ENCODE measurements around the gene CNN2.

CNN2 gene

DNA sequence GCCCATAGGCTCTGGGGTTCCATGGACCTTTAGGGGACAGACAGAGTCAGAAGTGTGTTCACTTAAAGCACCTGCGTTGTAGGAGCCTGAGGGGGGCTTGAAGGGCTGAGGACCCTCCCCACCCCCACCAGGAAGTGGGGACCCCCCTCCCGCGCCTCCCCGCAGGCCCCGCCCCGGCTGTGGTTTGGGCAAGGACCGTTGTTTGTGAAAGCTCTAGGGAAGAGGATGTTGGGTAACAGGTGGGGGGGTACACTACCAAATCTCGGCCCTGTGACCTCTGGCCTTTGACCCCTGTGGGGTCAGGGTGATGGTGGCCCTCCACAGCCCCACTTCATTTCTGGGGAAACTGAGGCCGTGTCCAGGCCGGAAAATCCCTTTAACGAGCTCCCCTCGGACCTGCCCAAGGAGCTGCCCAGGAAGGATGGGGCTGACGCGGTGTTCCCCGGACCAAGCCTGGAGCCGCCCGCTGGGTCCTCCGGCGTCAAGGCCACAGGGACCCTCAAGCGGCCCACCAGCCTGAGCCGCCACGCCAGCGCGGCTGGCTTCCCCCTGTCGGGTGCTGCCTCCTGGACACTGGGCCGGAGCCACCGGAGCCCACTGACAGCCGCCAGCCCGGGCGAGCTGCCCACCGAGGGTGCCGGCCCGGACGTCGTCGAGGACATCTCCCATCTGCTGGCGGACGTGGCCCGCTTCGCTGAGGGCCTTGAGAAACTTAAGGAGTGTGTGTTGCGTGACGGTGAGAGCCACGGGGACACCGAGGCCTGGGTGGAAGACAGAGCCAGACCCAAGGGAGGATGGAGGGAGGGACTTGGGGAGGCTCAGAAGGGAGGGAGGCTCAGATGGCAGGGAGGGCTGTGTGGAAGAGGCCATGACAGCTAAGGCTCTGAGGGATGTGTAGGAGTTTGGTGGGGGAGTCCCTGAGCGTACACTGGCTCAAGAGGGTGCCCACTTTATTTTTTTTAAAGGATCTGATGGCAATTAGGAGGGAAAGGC, 41.9 kb downstream of the CNN2 start:
- DNase-seq: no peak

DNA sequence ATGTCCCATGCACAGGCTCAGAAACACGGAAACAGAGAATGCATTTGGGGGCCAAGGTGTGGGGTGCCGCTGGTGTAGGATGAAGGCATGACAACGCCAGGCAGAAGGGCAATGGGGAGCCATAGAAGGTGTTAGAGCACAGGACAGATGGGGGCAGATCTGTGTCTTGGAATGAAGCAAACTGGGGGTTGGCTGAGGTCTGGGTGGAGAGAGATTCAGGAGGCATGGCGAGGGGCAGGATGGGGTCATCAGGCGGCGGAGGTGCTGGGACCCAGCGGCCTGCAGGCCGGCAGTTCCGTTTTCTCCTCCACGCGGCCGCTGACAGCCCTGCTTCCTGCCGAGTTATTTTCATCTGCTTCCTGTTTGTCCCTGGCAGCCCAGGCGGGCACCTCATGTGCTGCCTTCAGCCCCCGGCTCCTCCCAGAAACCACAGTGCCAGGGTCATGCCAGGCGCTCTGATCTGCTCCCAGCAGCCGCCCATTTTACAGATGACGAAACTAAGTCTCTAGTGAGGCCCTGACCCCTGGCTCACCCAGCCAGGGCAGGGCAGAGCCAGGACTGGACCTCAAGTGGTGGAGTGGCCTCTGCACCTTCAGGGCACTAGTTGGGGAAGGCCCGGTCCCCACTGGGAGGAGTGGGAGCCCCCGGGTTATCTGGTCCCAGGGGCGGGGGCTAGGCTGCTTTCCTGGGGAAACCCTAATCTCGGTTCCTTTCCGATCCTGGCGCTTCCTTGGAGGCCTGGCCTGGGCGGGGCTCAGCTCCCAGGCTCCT, 42.8 kb downstream of the CNN2 start:
- no peak for DNase-seq

DNA sequence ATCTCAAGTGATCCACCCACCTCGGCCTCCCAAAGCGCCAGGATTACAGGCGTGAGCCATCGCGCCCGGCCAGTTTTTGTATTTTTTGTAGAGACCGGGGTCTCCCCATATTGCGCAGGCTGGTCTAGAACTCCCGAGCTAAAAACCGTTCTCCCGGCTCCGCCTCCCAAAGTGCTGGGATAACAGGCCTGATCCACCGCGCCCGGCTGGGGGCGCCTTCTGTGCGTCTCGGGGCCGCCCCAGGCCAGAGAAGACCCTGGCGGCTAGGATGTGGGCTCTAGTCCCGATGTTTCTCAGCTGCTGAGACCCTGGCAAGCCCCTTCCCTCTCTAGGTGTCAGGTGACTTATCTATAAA, 44.1 kb downstream of the CNN2 start:
- DNase-seq: no peak

DNA sequence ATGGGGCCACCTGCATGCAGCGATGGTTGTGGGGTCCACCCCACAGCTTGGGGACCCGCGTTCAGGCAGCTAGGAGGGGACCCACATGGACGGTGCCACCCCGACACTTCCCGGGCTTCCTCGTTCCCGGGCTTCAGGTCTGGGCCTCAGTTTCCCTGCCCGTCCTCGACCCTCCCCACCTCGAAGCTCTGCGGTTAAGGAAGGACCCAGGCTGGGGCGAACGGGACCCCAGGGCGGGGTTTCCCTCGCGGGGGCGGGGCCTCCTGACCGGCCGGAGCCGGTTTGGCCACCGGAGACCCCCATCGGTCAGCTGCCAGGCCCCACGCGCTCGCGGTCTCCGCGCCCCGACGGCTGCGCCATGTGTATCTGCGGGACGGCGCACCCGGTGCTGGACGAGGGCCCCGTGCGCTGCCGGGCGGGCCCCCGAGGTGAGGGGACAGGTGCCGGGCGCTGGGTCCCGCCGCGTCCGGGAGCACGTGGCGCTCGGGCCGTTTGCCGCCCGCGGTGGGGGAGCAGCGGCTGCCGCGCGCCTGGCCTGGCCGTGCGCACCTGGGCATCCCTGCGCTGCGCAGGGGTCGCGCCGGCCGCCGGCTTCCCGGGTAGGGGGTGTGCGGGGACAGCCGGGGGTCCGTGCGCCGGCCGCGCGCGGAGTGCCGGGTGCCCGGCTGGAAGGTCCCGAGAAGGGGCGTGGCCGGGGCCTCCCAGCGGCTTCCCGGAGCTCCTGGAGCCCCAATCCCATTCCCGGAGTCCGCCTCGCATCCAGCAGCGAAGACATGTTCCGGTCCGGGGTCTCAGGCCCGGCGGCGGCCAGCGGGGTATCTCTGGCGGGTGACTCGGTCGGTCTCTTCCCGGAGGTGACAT, 44.8 kb downstream of the CNN2 start:
- DNase-seq: no peak

DNA sequence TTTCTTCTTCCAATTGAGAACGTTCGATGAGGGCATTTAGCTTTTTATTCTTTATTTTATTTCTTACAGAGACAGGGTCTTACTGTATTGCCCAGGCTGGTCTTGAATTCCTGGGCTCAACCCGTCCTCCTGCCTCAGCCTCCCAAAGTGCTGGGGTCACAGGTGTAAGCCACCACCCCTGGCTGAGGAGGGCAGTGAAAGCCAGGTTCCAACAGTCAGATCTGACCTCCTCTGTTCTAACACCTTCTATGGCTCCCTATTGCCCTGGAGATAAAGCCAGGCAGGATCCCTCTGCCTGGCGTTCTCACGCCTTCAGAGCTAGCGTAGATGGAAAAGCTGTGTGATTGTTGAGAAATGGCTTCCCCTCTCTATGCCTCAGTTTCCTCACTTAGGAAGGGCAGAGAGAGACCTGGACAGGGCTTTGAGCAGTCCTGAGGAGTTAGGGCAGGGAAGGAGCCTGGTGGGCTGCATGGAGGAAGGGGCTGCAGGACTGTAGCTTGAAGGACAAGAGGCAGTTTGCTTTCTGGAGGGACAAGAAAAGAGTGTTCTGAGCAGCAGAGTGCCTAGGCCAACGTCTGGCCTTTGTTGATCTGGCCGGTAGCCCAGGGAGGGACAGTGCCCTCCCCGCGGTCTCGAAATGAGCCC, 46.1 kb downstream of the CNN2 start:
- no peak for DNase-seq

DNA sequence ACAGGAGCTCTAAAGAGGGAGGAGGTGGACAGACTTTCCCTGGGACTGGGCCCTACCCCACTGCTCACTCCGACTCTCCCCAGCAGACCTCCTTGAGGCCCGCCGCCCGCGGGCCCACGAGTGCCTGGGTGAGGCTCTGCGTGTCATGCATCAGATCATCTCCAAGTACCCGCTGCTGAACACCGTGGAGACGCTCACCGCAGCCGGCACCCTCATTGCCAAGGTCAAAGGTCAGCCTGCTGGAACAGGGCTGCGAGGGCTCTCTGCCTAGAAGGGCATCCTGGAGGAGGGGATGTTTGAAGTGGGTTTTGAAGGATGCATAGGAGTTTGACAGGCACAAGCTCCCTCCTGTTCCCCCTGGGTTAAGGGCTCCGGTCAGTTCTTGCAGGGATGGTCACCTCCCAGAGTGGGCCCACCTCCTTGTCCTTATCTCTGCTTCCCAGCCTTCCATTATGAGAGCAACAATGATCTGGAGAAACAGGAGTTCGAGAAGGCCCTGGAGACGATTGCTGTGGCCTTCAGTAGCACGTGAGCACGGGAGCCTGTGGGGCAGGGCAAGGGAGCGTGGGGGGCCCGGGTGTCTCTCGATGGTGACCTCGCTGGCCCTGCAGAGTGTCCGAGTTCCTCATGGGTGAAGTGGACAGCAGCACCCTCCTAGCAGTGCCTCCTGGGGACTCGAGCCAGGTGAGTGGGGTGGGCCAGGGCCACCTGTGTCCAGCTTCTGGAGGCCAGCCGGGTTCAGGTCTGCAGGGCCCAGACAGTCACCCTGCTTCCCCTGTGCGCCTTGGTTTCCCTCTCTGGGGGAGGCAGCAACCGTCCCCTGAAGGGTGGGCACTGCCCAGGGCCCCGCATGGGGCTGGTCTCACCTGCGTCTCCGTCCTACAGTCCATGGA, 46.9 kb downstream of the CNN2 start:
- no peak for DNase-seq

DNA sequence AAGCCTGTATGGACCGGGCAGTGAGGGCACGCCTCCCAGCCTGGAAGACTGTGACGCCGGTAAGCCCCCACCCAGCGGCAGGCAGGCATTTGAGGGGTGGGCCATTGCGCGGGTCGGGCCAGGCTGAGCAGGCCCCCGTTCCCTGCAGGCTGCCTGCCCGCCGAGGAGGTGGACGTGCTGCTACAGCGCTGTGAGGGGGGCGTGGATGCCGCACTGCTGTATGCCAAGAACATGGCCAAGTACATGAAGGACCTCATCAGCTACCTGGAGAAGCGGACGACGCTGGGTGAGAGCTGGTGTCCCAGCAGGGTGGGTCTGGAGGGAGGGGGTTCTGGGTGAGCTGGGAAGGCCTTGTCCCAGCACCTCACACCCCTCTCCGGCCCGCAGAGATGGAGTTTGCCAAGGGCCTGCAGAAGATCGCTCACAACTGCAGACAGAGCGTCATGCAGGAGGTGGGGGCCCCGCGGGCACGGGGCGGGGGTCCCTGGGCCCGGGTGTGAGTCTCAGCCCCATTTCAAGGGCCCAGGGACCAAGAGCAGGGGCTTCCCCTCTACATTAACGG, 47.6 kb downstream of the CNN2 start:
- DNase-seq: no peak

DNA sequence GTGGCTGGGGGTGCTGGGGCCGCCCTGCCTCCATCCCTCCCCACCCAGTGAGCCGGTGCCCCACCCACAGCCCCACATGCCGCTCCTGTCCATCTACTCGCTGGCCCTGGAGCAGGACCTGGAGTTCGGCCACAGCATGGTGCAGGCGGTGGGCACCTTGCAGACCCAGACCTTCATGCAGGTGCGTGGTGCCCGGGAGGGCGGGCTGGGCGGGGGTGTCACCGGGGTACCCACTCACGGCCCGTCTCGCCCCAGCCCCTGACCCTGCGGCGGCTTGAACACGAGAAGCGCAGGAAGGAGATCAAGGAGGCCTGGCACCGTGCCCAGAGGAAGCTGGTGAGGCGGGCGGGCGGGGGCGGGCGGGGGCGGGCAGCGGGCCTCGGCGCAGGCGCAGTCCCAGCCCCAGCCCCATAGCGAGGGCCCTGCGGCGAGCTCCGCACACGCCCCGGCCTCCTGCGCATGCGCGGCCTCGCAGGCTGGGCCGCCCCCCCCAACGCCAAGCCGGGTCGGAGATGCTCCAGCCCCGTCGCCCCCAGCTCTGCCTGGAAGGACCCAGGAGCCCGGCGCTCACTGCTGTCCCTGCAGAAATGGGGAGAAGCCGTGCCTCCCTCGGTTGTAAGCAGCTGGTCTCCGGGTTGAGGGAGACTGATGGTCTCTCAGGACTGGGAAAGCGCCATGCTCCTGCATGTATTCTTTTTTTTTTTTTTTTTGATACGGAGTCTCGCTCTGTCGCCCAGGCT, 48.3 kb downstream of the CNN2 start:
- peak; percentile 52 to 85 for DNase-seq

DNA sequence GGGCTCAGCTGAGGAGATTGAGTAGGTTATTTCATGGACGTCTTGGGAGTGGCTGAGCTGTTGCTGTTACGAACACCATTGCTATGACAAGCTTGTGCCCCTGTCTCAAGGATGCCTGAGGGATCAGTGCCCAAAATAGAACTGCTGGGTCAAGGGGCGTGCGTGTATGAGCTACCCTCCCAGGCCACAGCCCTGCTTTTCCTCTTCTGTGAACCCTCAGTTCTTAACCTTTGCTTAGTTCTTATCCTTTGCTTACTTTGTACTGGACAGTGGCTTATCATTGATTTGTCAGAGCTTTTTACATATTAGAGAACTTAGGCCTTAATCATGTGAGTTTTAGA, 49.6 kb downstream of the CNN2 start:
- no peak for DNase-seq

DNA sequence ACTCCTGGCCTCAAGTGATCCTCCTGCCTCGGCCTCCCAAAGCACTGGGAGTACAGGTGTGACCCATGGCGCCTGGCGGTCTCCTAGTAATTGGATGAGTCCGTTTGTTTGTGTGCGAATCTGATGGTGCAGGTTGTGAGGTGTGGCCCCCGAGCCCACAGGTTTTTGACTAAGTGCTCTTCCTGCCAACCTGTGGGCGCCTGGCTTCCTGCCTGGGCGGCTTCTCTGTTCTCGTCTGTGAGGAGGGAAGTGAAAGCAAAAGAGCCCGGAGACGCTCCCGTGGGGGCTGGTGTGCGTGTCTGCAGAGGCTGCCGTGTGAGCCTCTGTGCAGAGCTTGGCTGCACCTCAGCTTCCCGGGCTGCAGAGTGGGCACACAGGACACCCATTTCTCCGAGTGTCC, 50.5 kb downstream of the CNN2 start:
- DNase-seq: no peak

DNA sequence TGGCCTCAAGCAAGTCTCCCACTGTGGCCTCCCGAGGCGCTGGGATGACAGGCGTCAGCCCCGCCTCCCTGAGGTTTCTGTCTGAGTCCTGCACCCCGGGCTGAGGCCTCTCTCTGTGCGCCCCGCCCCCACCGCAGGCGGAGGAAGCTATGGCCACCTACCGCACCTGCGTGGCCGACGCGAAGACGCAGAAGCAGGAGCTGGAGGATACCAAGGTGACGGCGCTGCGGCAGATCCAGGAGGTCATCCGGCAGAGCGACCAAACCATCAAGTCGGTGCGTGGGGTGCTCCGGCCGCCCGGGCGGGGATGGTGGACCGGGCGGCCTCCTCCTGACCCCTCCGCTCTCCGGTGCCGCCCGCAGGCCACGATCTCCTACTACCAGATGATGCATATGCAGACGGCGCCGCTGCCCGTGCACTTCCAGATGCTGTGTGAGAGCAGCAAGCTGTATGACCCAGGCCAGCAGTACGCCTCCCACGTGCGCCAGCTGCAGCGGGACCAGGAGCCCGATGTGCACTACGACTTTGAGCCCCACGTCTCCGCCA, 53.2 kb downstream of the CNN2 start:
- no peak for DNase-seq

DNA sequence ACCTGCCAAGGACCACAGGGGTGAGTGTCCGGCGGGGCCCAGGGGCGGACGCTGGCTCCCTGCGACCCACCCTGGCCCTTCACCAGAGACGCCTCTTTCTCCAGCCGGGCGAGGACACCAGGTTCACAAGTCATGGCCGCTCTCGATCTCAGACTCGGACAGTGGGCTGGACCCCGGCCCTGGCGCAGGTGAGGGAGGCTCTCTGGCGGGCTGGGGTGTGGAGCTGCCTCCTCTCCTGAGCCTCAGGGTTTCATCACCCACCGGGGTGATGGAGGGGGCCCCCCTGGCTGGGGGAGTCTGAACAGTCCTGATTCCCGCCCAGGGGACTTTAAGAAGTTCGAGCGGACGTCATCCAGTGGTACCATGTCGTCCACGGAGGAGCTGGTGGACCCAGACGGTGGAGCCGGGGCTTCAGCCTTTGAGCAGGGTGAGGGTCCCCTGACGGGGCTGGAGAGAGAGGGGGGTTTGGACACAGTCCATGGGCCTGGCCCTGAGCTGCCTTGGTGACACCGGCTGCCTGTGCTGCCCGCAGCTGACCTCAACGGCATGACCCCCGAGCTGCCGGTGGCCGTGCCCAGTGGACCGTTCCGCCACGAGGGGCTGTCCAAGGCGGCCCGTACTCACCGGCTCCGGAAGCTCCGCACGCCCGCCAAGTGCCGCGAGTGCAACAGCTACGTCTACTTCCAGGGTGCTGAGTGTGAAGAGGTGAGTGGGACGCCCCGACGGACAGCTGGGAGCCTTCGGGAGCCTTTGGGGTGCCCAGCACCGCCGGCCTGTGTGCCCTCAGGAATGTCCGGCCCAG, 54.2 kb downstream of the CNN2 start:
- DNase-seq: no peak

DNA sequence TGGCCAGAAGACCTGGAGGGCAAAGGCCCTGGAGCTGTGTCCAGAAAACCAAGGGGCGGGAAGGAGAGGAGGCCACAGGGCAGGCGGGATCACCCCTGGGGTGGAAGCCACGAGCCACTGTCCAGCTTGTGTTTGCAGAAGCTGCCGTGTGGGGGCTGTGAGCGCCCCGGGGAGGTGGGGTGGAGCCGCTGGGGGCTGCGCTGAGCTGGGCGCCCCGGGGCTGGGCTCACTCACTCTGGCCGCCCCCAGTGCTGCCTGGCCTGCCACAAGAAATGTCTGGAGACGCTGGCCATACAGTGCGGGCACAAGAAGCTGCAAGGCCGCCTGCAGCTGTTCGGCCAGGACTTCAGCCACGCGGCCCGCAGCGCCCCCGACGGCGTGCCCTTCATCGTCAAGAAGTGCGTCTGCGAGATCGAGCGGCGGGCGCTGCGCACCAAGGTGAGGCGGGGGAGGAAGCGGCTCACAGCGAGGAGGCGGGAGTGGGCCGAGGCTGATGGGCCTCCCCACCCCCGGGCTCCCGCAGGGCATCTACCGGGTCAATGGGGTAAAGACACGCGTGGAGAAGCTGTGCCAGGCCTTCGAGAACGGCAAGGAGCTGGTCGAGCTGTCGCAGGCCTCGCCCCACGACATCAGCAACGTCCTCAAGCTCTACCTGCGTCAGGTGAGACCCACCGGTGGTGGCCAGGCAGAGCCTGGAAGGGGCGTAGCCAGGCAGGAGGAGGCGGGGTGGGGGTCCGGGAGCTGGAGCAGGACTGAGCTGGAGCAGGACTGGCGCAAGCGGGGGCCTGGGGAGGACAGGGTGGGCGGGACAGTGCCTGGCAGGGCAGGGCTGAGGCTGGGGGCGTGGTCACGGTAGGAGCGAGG, 55.1 kb downstream of the CNN2 start:
- DNase-seq: no peak

DNA sequence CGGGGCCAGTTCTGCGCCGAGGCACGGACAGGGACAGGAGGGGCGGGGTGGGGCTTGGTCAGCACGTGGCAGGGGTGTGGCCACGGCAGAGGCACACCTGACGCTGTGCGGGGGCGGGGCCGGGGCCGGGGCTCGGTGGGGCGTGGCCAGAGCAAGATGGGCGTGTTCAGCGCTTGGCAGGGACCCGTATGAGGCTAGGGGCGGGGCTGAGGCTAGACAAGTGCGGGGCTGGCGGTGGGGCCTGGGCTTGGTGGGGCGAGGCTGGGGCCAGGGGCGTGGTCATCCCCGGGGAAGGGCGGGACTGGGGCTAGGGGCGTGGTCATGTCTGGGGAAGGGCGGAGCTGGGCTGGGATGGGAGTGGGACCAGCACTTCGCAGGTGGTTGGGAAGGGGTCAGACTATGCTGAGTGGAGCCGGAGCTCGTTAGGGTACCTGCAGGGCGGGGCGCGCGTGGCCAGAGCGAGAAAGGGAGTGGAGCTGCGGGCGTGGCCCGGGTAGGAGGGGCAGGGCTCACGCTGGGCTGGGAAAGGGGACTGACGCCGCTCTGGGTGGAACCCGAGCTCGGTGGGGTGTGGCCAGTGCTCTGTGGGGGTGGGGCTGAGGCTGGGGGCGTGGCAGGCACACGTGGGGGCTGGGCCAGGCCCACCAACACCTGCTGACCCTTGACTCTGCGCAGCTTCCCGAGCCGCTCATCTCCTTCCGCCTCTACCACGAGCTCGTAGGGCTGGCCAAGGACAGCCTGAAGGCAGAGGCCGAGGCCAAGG, 55.9 kb downstream of the CNN2 start:
- DNase-seq: no peak

DNA sequence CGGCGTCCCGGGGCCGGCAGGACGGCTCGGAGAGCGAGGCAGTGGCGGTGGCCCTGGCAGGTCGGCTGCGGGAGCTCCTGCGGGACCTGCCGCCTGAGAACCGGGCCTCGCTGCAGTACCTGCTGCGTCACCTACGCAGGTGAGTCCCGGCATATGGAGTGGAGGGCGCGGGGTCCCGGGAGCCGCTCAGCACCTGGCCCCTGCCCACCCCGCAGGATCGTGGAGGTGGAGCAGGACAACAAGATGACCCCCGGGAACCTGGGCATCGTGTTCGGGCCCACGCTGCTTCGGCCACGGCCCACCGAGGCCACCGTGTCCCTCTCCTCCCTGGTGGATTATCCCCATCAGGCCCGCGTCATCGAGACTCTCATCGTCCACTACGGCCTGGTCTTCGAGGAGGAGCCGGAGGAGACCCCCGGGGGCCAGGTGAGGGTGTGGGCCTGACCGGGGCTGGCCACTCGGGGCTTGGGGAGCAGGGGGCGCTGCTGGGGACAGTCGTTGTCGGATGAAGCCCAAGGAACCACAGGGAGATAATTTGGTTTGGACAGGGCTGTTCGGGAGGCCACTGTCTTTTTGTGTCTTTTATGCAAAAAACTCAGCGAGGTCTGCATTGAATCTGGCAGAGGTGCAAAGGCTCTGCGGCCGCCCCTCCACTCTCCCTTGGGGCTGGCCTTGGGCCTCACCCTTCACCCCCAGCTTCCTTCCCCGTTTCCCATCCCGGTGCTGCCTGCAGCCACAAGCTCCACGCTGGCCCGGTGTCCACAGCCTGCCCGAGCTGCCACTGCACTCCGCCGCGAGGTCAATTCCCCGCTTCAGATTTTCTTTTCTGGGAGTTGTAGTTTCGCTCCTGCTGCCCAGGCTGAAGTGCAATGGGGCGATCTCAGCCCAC, 56.8 kb downstream of the CNN2 start:
- no peak for DNase-seq

Measured in SW 1271 (cell line).